K562 (cell line): ENCODE results near the gene KIAA0930.

Source experiments
- CTCF ChIP-seq, 3 experiments: IDR thresholded peaks in 2 of 3; conservative IDR thresholded peaks in 1 of 3; 2 replicates each; pipeline ENCODE4 v1.5.1; 2011 to 2012; ENCODE audit warnings: low read length in 3 of 3, mild to moderate bottlenecking in 3 of 3, control low read depth in 2 of 3, improper control_type of control experiment in 1 of 3, inconsistent platforms in 1 of 3, low read depth in 1 of 3, mixed read lengths in 1 of 3, moderate library complexity in 1 of 3; ENCODE audit not compliant: insufficient read depth in 2 of 3
- EZH2 ChIP-seq: IDR thresholded peaks from 2 replicates; pipeline ENCODE4 v1.6.1; 2012; ENCODE audit warnings: low read depth, mild to moderate bottlenecking, inconsistent platforms, low read length, borderline replicate concordance
- SAFB2 ChIP-seq: fragments of 200-400 bp; formaldehyde crosslinking; IDR thresholded peaks from 2 replicates; pipeline ENCODE4 v1.6.1; 2018; ENCODE audit warnings: borderline replicate concordance, low read length, low read depth, moderate library complexity; ENCODE audit not compliant: severe bottlenecking
- UBTF ChIP-seq, 2 experiments: IDR thresholded peaks; 2 replicates each; pipeline ENCODE4 v1.6.1; 2012; ENCODE audit warnings: improper control_type of control experiment in 2 of 2, low read depth in 2 of 2, low read length in 2 of 2, borderline replicate concordance in 1 of 2

GRCh38 chr22:45159652-45160462, 80.8 kb downstream of the KIAA0930 start:
- TF ChIP-seq CTCF (IDR thresholded peaks at IDR 0.05 in 2 of 3, conservative IDR thresholded peaks at IDR 0.05 in 1 of 3; ENCODE audit: insufficient read depth in 2 of 3, low read depth in 1 of 3, low read length in 3 of 3) (no peak), SAFB2 (no peak), EZH2 (no peak), UBTF (IDR thresholded peaks at IDR 0.05; ENCODE audit: borderline replicate concordance in 1 of 2, low read depth in 2 of 2, low read length in 2 of 2) (no peak)
